Activated CD4-positive, alpha-beta T cell treated with anti-CD3 and anti-CD28 coated beads for 36 hours (primary cell): Measurements from ENCODE around the gene HBZ. TPM values are rescaled to one million over a fixed set of nuclear protein-coding genes. Genes with fewer than 3 reads are reported as not detected.
"Not testable (repeated sequence)": the region's sequence is repeated elsewhere in the genome, so short reads cannot be mapped to it uniquely, and the experiment has no call there.

Experiments
- ATAC-seq: fragments of 200-7000 bp; cut with Tn5 transposase; one replicate; pipeline ENCODE4 v1.10.0; 2021; ENCODE audit warnings: mild to moderate bottlenecking, moderate library complexity
- CTCF ChIA-PET: fragments of 350-600 bp; sonication (Branson Sonifier 250); formaldehyde crosslinking; loops from one replicate; lab custom pipeline; 2021; ENCODE audit warnings: antibody characterized with exemption; lab: Charles Lee
- POLR2A ChIA-PET: fragments of 350-600 bp; sonication (Branson Sonifier 250); formaldehyde crosslinking; loops from one replicate; lab custom pipeline; 2021; ENCODE audit warnings: antibody characterized with exemption, inconsistent platforms; lab: Charles Lee
- DNase-seq: peaks from one replicate; pipeline ENCODE4 v3.0.0-alpha.2; 2020
- H3K27ac Mint-ChIP-seq: one replicate; pipeline ENCODE4 v1.8.0; 2021; ENCODE audit warnings: mixed read lengths
- H3K27me3 Mint-ChIP-seq: one replicate; pipeline ENCODE4 v1.8.0; 2021; ENCODE audit warnings: mixed read lengths
- H3K36me3 Mint-ChIP-seq: one replicate; pipeline ENCODE4 v1.8.0; 2021; ENCODE audit warnings: low read depth, mixed read lengths
- H3K4me1 Mint-ChIP-seq: one replicate; pipeline ENCODE4 v1.8.0; 2021; ENCODE audit warnings: mixed read lengths
- H3K4me3 Mint-ChIP-seq: one replicate; pipeline ENCODE4 v1.8.0; 2021; ENCODE audit warnings: mild to moderate bottlenecking, moderate library complexity, mixed read lengths
- H3K9me3 Mint-ChIP-seq: one replicate; pipeline ENCODE4 v1.8.0; 2021; ENCODE audit warnings: low read depth, mixed read lengths
- intact Hi-C, 2 experiments: fragments of 100-400 bp; cut with DNase I in 1 of 2; cut with micrococcal nuclease in 1 of 2; formaldehyde crosslinking; loops; one replicate each; pipeline versions ENCODE4 v1.14.2 to v1.15.1; 2022 to 2024; cut with DNase I, micrococcal nuclease
- total RNA-seq, 2 experiments: library from RNA; stranded (reverse); gene quantifications; one replicate each; pipeline ENCODE4 v1.2.3, GENCODE V29; 2021

The HBZ gene
- total RNA-seq, 2 experiments from 2014 or later, result not detected

- Mint-ChIP-seq H3K4me1 (no peaks in the 10 kb centered on the region), H3K4me3 (no peak overlapping the region), H3K27me3 (no peaks in the 10 kb centered on the region), H3K36me3 (peaks cover 39% of the 10 kb centered on the region), H3K27ac (no peak overlapping the region), H3K9me3 (no peaks in the 10 kb centered on the region)
- ChIA-PET POLR2A (no interaction called here), CTCF (no interaction called here)
- DNase-seq, result no peak
- intact Hi-C loops, result no loop called here
- no peak for ATAC-seq
Observed at GRCh38 chr16:200388-200787, 47.9 kb downstream of the HBZ start.

- H3K27me3 Mint-ChIP-seq, result no peaks in the 10 kb centered on the region
- ChIA-PET POLR2A (no interaction called here), CTCF (no interaction called here)
- intact Hi-C loops, result no loop called here
- peaks cover 42% of the 10 kb centered on the region for H3K36me3 Mint-ChIP-seq
- ATAC-seq (no peak), DNase-seq (no peak)
- H3K4me3 Mint-ChIP-seq, result no peak overlapping the region
- no peaks in the 10 kb centered on the region for H3K4me1 Mint-ChIP-seq
- no peak overlapping the region for H3K27ac Mint-ChIP-seq
- no peaks in the 10 kb centered on the region for H3K9me3 Mint-ChIP-seq
Observed at GRCh38 chr16:203246-203645, 50.8 kb downstream of the HBZ start.

GRCh38 chr16:204046-204445 is 51.6 kb downstream of the HBZ start:
- intact Hi-C loops, H3K4me3 Mint-ChIP-seq, CTCF ChIA-PET, DNase-seq, H3K4me1 Mint-ChIP-seq, H3K27me3 Mint-ChIP-seq, ATAC-seq, POLR2A ChIA-PET, H3K27ac Mint-ChIP-seq, H3K9me3 Mint-ChIP-seq: not testable (repeated sequence)
- H3K36me3 Mint-ChIP-seq, result peaks cover 40% of the 10 kb centered on the region

Other genes starting within 250 kb of the HBZ start
- 10 to 100 TPM; 31.9 to 46.8 TPM for gene POLR3K, start 99.0 kb upstream of the HBZ start, total RNA-seq
- 10 to 100 TPM; 42.5 to 50.0 TPM for gene SNRNP25, start 98.8 kb upstream of the HBZ start, total RNA-seq
- under 1 TPM in 1 of 2 experiments, not detected in 1; 0.40 TPM for gene RHBDF1, start 80.0 kb upstream of the HBZ start, total RNA-seq
- 10 to 100 TPM; 47.0 to 57.0 TPM for gene MPG, start 74.4 kb upstream of the HBZ start, total RNA-seq
- gene NPRL3, start 14.0 kb upstream of the HBZ start, total RNA-seq, result 10 to 100 TPM; 49.1 to 53.9 TPM
- gene HBM, start 13.3 kb downstream of the HBZ start, total RNA-seq, result not detected
- not detected for gene HBA2, start 20.2 kb downstream of the HBZ start, total RNA-seq
- not detected for gene HBA1, start 24.0 kb downstream of the HBZ start, total RNA-seq
- 1 to 10 TPM in 1 of 2 experiments, under 1 TPM in 1; 0.37 to 1.1 TPM for gene HBQ1, start 27.8 kb downstream of the HBZ start, total RNA-seq
- gene LUC7L, start 76.8 kb downstream of the HBZ start, total RNA-seq, result 10 to 100 TPM; 44.6 to 50.1 TPM
- gene FAM234A, start 82.2 kb downstream of the HBZ start, total RNA-seq, result 10 to 100 TPM; 11.3 to 15.2 TPM
- gene RGS11, start 123.3 kb downstream of the HBZ start, total RNA-seq, result under 1 TPM; 0.11 to 0.12 TPM
- not detected for gene ARHGDIG, start 127.9 kb downstream of the HBZ start, total RNA-seq
- not detected for gene PDIA2, start 130.5 kb downstream of the HBZ start, total RNA-seq
- 10 to 100 TPM; 20.0 to 23.8 TPM for gene AXIN1, start 200.1 kb downstream of the HBZ start, total RNA-seq
- 10 to 100 TPM; 90.2 to 94.4 TPM for gene MRPL28, start 217.9 kb downstream of the HBZ start, total RNA-seq
- gene PGAP6, start 229.3 kb downstream of the HBZ start, total RNA-seq, result 10 to 100 TPM; 22.9 to 40.8 TPM
- 10 to 100 TPM; 55.9 to 72.1 TPM for gene NME4, start 244.6 kb downstream of the HBZ start, total RNA-seq
- gene DECR2, start 249.2 kb downstream of the HBZ start, total RNA-seq, result 10 to 100 TPM; 11.5 to 13.0 TPM